ENCODE results near the gene PHYKPL.

PHYKPL gene

GRCh38 chr5:178277346-178277745 is 44.7 kb upstream of the PHYKPL start:
- Histone ChIP-seq H3K4me3 (no peak overlapping the region), H3K9me3 (ENCODE audit: low read depth, low read length) (no peaks in the 10 kb centered on the region), H3K9ac (ENCODE audit: insufficient read length) (no peak overlapping the region), H3K27ac (no peak overlapping the region), H3K36me3 (ENCODE audit: insufficient read depth, low read length) (no peaks in the 10 kb centered on the region)
- DNase-seq (ENCODE audit: low read depth, low spot score) = no peak
- no peak for TF ChIP-seq POLR2AphosphoS5 (IDR thresholded peaks at IDR 0.05; ENCODE audit: borderline replicate concordance, low read depth, low read length)
- no peak for TF ChIP-seq EZH2 (IDR thresholded peaks at IDR 0.05)
- no peak for TF ChIP-seq FOXP2 (optimal IDR thresholded peaks at IDR 0.05; ENCODE audit: control extremely low read depth, extremely low read length, insufficient read depth)

- no peaks in the 10 kb centered on the region for H3K9me3 ChIP-seq (ENCODE audit: low read depth, low read length)
- no peak overlapping the region for H3K27ac ChIP-seq
- DNase-seq (ENCODE audit: low read depth, low spot score) = no peak
- no peak overlapping the region for H3K9ac ChIP-seq (ENCODE audit: insufficient read length)
- no peaks in the 10 kb centered on the region for H3K36me3 ChIP-seq (ENCODE audit: insufficient read depth, low read length)
- TF ChIP-seq FOXP2 (optimal IDR thresholded peaks at IDR 0.05; ENCODE audit: control extremely low read depth, extremely low read length, insufficient read depth) (no peak), EZH2 (IDR thresholded peaks at IDR 0.05) (no peak), POLR2AphosphoS5 (IDR thresholded peaks at IDR 0.05; ENCODE audit: borderline replicate concordance, low read depth, low read length) (no peak)
- no peak overlapping the region for H3K4me3 ChIP-seq
Observed at GRCh38 chr5:178274781-178275537, 42.4 kb upstream of the PHYKPL start.

GRCh38 chr5:178273665-178274541 is 41.3 kb upstream of the PHYKPL start:
- Histone ChIP-seq H3K36me3 (ENCODE audit: insufficient read depth, low read length) (no peaks in the 10 kb centered on the region), H3K27ac (no peak overlapping the region), H3K4me3 (no peak overlapping the region), H3K9me3 (ENCODE audit: low read depth, low read length) (no peaks in the 10 kb centered on the region), H3K9ac (ENCODE audit: insufficient read length) (no peak overlapping the region)
- TF ChIP-seq FOXP2 (optimal IDR thresholded peaks at IDR 0.05; ENCODE audit: control extremely low read depth, extremely low read length, insufficient read depth) (no peak), POLR2AphosphoS5 (IDR thresholded peaks at IDR 0.05; ENCODE audit: borderline replicate concordance, low read depth, low read length) (no peak), EZH2 (IDR thresholded peaks at IDR 0.05) (no peak)
- DNase-seq (ENCODE audit: low read depth, low spot score) = no peak

GRCh38 chr5:178273041-178273440 is 40.4 kb upstream of the PHYKPL start:
- TF ChIP-seq FOXP2 (optimal IDR thresholded peaks at IDR 0.05; ENCODE audit: control extremely low read depth, extremely low read length, insufficient read depth) (no peak), EZH2 (IDR thresholded peaks at IDR 0.05) (no peak), POLR2AphosphoS5 (IDR thresholded peaks at IDR 0.05; ENCODE audit: borderline replicate concordance, low read depth, low read length) (no peak)
- no peak for DNase-seq (ENCODE audit: low read depth, low spot score)
- Histone ChIP-seq H3K9me3 (ENCODE audit: low read depth, low read length) (no peaks in the 10 kb centered on the region), H3K36me3 (ENCODE audit: insufficient read depth, low read length) (no peaks in the 10 kb centered on the region), H3K9ac (ENCODE audit: insufficient read length) (no peak overlapping the region), H3K27ac (no peak overlapping the region), H3K4me3 (no peak overlapping the region)

- H3K9ac ChIP-seq (ENCODE audit: insufficient read length) = no peak overlapping the region
- H3K27ac ChIP-seq = no peak overlapping the region
- no peak for DNase-seq (ENCODE audit: low read depth, low spot score)
- H3K4me3 ChIP-seq = no peak overlapping the region
- H3K36me3 ChIP-seq (ENCODE audit: insufficient read depth, low read length) = no peaks in the 10 kb centered on the region
- H3K9me3 ChIP-seq (ENCODE audit: low read depth, low read length) = no peaks in the 10 kb centered on the region
- no peak for TF ChIP-seq EZH2 (IDR thresholded peaks at IDR 0.05)
- no peak for TF ChIP-seq FOXP2 (optimal IDR thresholded peaks at IDR 0.05; ENCODE audit: control extremely low read depth, extremely low read length, insufficient read depth)
- no peak for TF ChIP-seq POLR2AphosphoS5 (IDR thresholded peaks at IDR 0.05; ENCODE audit: borderline replicate concordance, low read depth, low read length)
Observed at GRCh38 chr5:178272591-178272990, 40.0 kb upstream of the PHYKPL start.

GRCh38 chr5:178271726-178272479 is 39.3 kb upstream of the PHYKPL start:
- Histone ChIP-seq H3K36me3 (ENCODE audit: insufficient read depth, low read length) (no peaks in the 10 kb centered on the region), H3K27ac (no peak overlapping the region), H3K4me3 (no peak overlapping the region), H3K9ac (ENCODE audit: insufficient read length) (no peak overlapping the region), H3K9me3 (ENCODE audit: low read depth, low read length) (no peaks in the 10 kb centered on the region)
- no peak for DNase-seq (ENCODE audit: low read depth, low spot score)
- TF ChIP-seq POLR2AphosphoS5 (IDR thresholded peaks at IDR 0.05; ENCODE audit: borderline replicate concordance, low read depth, low read length) (no peak), EZH2 (IDR thresholded peaks at IDR 0.05) (no peak), FOXP2 (optimal IDR thresholded peaks at IDR 0.05; ENCODE audit: control extremely low read depth, extremely low read length, insufficient read depth) (no peak)

- Histone ChIP-seq H3K36me3 (ENCODE audit: insufficient read depth, low read length) (no peaks in the 10 kb centered on the region), H3K9ac (ENCODE audit: insufficient read length) (no peak overlapping the region), H3K9me3 (ENCODE audit: low read depth, low read length) (no peaks in the 10 kb centered on the region), H3K4me3 (no peak overlapping the region), H3K27ac (no peak overlapping the region)
- no peak for DNase-seq (ENCODE audit: low read depth, low spot score)
- TF ChIP-seq FOXP2 (optimal IDR thresholded peaks at IDR 0.05; ENCODE audit: control extremely low read depth, extremely low read length, insufficient read depth) (no peak), POLR2AphosphoS5 (IDR thresholded peaks at IDR 0.05; ENCODE audit: borderline replicate concordance, low read depth, low read length) (no peak), EZH2 (IDR thresholded peaks at IDR 0.05) (no peak)
Observed at GRCh38 chr5:178271231-178271630, 38.6 kb upstream of the PHYKPL start.

- TF ChIP-seq EZH2 (IDR thresholded peaks at IDR 0.05) (no peak), POLR2AphosphoS5 (IDR thresholded peaks at IDR 0.05; ENCODE audit: borderline replicate concordance, low read depth, low read length) (no peak), FOXP2 (optimal IDR thresholded peaks at IDR 0.05; ENCODE audit: control extremely low read depth, extremely low read length, insufficient read depth) (no peak)
- no peak overlapping the region for H3K9ac ChIP-seq (ENCODE audit: insufficient read length)
- no peak overlapping the region for H3K4me3 ChIP-seq
- DNase-seq (ENCODE audit: low read depth, low spot score) = no peak
- no peaks in the 10 kb centered on the region for H3K36me3 ChIP-seq (ENCODE audit: insufficient read depth, low read length)
- H3K27ac ChIP-seq = no peak overlapping the region
- H3K9me3 ChIP-seq (ENCODE audit: low read depth, low read length) = no peaks in the 10 kb centered on the region
Observed at GRCh38 chr5:178269499-178269898, 36.9 kb upstream of the PHYKPL start.

All from SK-N-MC (cell line).